ENCODE results near the gene AHNAK.

DNA sequence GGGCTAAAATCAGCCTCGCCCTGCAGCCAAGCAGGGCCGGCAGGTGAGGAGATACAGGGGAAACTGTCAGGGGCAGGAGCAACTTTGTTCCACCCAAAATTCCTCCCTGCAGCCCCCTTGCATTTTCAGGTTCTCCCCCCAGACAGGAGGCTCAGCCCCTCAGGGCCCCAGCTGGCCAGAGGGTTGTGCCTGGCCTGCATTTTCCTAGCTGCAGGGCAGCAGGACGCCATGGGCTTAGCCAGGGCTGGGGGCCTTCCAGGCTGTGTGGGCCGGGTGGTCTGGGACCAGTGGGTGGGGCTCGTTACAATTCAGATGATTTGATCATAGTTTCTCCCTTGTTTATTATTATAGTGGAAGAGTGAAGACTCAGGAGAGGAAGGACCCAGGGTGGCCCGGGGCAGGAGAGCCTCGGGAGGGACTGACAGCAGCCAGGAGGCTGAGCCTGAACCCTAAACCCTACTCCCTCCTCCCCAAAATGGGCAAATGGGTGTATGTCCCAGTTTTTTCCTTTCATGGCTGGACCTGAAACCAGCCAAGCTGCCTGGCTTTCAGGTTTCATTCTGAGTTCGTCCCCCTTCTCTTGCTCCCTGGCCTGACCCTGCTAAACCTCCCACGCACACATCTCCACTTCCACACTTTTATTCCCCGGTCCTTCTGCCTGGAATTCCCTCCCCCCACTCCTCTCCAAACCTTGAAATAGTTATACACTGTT, 40.0 kb downstream of the AHNAK start:
- TF ChIP-seq ZNF70 (CRISPR knock-in tag; IDR thresholded peaks at IDR 0.05), result no peak
- TF ChIP-seq ZFP30 (CRISPR knock-in tag; IDR thresholded peaks at IDR 0.05), result no peak
- TF ChIP-seq ZFP3 (CRISPR knock-in tag; IDR thresholded peaks at IDR 0.05), result no peak
- no peak for TF ChIP-seq PATZ1 (CRISPR knock-in tag; IDR thresholded peaks at IDR 0.05; ENCODE audit: borderline replicate concordance)
- no peak for TF ChIP-seq OSR1 (CRISPR knock-in tag; IDR thresholded peaks at IDR 0.05)
- TF ChIP-seq PPARA (CRISPR knock-in tag; IDR thresholded peaks at IDR 0.05; ENCODE audit: borderline replicate concordance), result no peak
- TF ChIP-seq ARNTL (CRISPR knock-in tag; IDR thresholded peaks at IDR 0.05; ENCODE audit: borderline replicate concordance, low read depth), result no peak
- no peak for TF ChIP-seq CREB5 (CRISPR knock-in tag; IDR thresholded peaks at IDR 0.05; ENCODE audit: low read depth)
- no peak for TF ChIP-seq TOX (CRISPR knock-in tag; IDR thresholded peaks at IDR 0.05; ENCODE audit: borderline replicate concordance)
- no peak for TF ChIP-seq ZNF565 (CRISPR knock-in tag; conservative IDR thresholded peaks at IDR 0.05; ENCODE audit: low read depth)
- no peak for TF ChIP-seq SNAI2 (CRISPR knock-in tag; IDR thresholded peaks at IDR 0.05)
- no peak for TF ChIP-seq GLIS3 (CRISPR knock-in tag; IDR thresholded peaks at IDR 0.05)
- no peak for TF ChIP-seq ESRRG (CRISPR knock-in tag; IDR thresholded peaks at IDR 0.05)

All from SK-N-SH treated with all-trans-retinoic acid at 6 μM for 48 hours (cell line).